HepG2 (cell line): Measurements from ENCODE around the gene NARS2. TPM values are rescaled to one million over a fixed set of nuclear protein-coding genes. Genes with fewer than 3 reads are reported as not detected.

ENCODE experiments used
- ATAC-seq: fragments of 200-7000 bp; cut with Tn5 transposase; 3 replicates; pipeline ENCODE4 v1.9.1; 2020; ENCODE audit warnings: mild to moderate bottlenecking, moderate library complexity
- BruUV-seq: library from RNA; stranded (reverse); fragments of 400-500 nt; replicated peaks from 2 replicates; lab custom pipeline; 2021; lab: Mats Ljungman, UMichigan
- CTCF ChIA-PET: fragments of 300-600 bp; formaldehyde crosslinking; extraction: SDS; loops from one replicate; lab custom pipeline; 2021; ENCODE audit warnings: low total read pairs, inconsistent platforms, low intra/inter-chr PET ratio; lab: Yijun Ruan, JAX
- POLR2A ChIA-PET: fragments of 350-600 bp; sonication (Branson Sonifier 250); formaldehyde crosslinking; loops from one replicate; lab custom pipeline; 2020; ENCODE audit warnings: antibody characterized with exemption, inconsistent platforms; lab: Yijun Ruan, JAX
- DNase-seq: peaks from one replicate; pipeline ENCODE4 v3.0.0-alpha.2; 2015; ENCODE audit warnings: low spot score
- FAIRE-seq: peaks from 3 replicates; lab custom pipeline; 2011; peaks lifted over from hg19 to GRCh38; lab: Jason Lieb, UNC
- H2AFZ ChIP-seq: one replicate; pipeline ENCODE4 v1.6.1; 2011; ENCODE audit warnings: low read length, inconsistent platforms
- H3K27ac ChIP-seq: fragments of 300-600 bp; 3 replicates; pipeline ENCODE4 v1.8.0; 2011; ENCODE audit warnings: mixed run types, mild to moderate bottlenecking, mixed read lengths, low read length, inconsistent platforms; ENCODE audit not compliant: insufficient read depth; ENCODE audit errors: extremely low read length
- H3K27me3 ChIP-seq, 2 experiments: fragments of 200-600 bp in 1 of 2; 2 replicates in 1 of 2; 3 replicates in 1 of 2; pipeline versions ENCODE4 v1.6.0 to v1.8.0; 2011; ENCODE audit warnings: low read length in 2 of 2, mild to moderate bottlenecking in 2 of 2, moderate library complexity in 2 of 2, inconsistent platforms in 1 of 2; ENCODE audit not compliant: insufficient read depth in 2 of 2, control insufficient read depth in 1 of 2
- H3K36me3 ChIP-seq, 2 experiments: fragments of 200-600 bp in 1 of 2; replicated peaks in 1 of 2; 2 replicates in 1 of 2; 3 replicates in 1 of 2; pipeline versions ENCODE4 v1.5.1 to v1.8.0; 2011; ENCODE audit warnings: low read length in 2 of 2, inconsistent platforms in 1 of 2; ENCODE audit not compliant: insufficient read depth in 2 of 2, control insufficient read depth in 1 of 2
- H3K4me1 ChIP-seq: 2 replicates; pipeline ENCODE4 v1.5.1; 2012; ENCODE audit warnings: low read length, inconsistent platforms; ENCODE audit not compliant: insufficient read depth
- H3K4me2 ChIP-seq: 2 replicates; pipeline ENCODE4 v1.6.0; 2011; ENCODE audit warnings: low read depth, low read length, inconsistent platforms
- H3K4me3 ChIP-seq, 3 experiments: fragments of 200-600 bp in 1 of 3; sonication (generic), shearing (Covaris generic) in 1 of 3; replicated peaks in 1 of 3; 2 replicates each; pipeline ENCODE4 v1.5.1; 2011 to 2016; ENCODE audit warnings: low read length in 3 of 3, inconsistent platforms in 2 of 3, low read depth in 2 of 3, mild to moderate bottlenecking in 2 of 3, control low read depth in 1 of 3, mixed read lengths in 1 of 3; ENCODE audit not compliant: insufficient read depth in 1 of 3
- H3K79me2 ChIP-seq: one replicate; pipeline ENCODE4 v1.6.1; 2011; ENCODE audit warnings: low read length, inconsistent platforms; ENCODE audit not compliant: insufficient read depth
- H3K9ac ChIP-seq: 2 replicates; pipeline ENCODE4 v1.6.0; 2011; ENCODE audit warnings: mild to moderate bottlenecking, low read depth, low read length, inconsistent platforms; ENCODE audit not compliant: insufficient read depth
- H3K9me3 ChIP-seq: 2 replicates; pipeline ENCODE4 v1.5.1; 2012; ENCODE audit warnings: mild to moderate bottlenecking, low read length
- H4K20me1 ChIP-seq: 2 replicates; pipeline ENCODE4 v1.6.0; 2011; ENCODE audit warnings: inconsistent platforms, mild to moderate bottlenecking, low read length, moderate library complexity; ENCODE audit not compliant: insufficient read depth
- CBX1 ChIP-seq: IDR thresholded peaks from one replicate; pipeline ENCODE4 v1.6.1; 2016; ENCODE audit warnings: antibody characterized with exemption, low read depth
- CREB3 ChIP-seq: sonication (generic); formaldehyde crosslinking; IDR thresholded peaks from 2 replicates; pipeline ENCODE4 v1.5.0; 2020; ENCODE audit warnings: missing genetic modification reagents
- FOXA1 ChIP-seq, 2 experiments: fragments of 450-650 bp in 1 of 2; sonication (generic) in 1 of 2; formaldehyde crosslinking in 1 of 2; IDR thresholded peaks; 2 replicates each; pipeline versions ENCODE4 v1.4.0 to v1.6.1; 2016 to 2020; ENCODE audit warnings: missing genetic modification reagents in 1 of 2
- KLF13 ChIP-seq: sonication (generic); formaldehyde crosslinking; IDR thresholded peaks from 2 replicates; pipeline ENCODE4 v1.4.0; 2020; ENCODE audit warnings: mild to moderate bottlenecking, missing genetic modification reagents
- MYNN ChIP-seq: sonication (generic); formaldehyde crosslinking; IDR thresholded peaks from 2 replicates; pipeline ENCODE4 v1.4.0; 2020; ENCODE audit warnings: mild to moderate bottlenecking, low read depth, missing genetic modification reagents
- PHF21A ChIP-seq: sonication (generic); formaldehyde crosslinking; IDR thresholded peaks from 2 replicates; pipeline ENCODE4 v1.5.0; 2020; ENCODE audit warnings: mild to moderate bottlenecking, missing genetic modification reagents
- POLR2AphosphoS5 ChIP-seq: IDR thresholded peaks from 2 replicates; pipeline ENCODE4 v1.6.1; 2012; ENCODE audit warnings: low read depth, low read length
- SP1 ChIP-seq, 2 experiments: fragments of 450-650 bp in 1 of 2; sonication (generic) in 1 of 2; formaldehyde crosslinking in 1 of 2; IDR thresholded peaks; 2 replicates each; pipeline versions ENCODE4 v1.4.0 to v1.6.1; 2016 to 2020; ENCODE audit warnings: missing genetic modification reagents in 1 of 2
- TIGD3 ChIP-seq: sonication (generic); formaldehyde crosslinking; IDR thresholded peaks from 2 replicates; pipeline ENCODE4 v1.5.1; 2020; ENCODE audit warnings: mild to moderate bottlenecking, missing genetic modification reagents, borderline replicate concordance
- ZBTB14 ChIP-seq: sonication (generic); formaldehyde crosslinking; IDR thresholded peaks from 2 replicates; pipeline ENCODE4 v1.4.0; 2020; ENCODE audit warnings: missing genetic modification reagents
- ZNF224 ChIP-seq: sonication (generic); formaldehyde crosslinking; IDR thresholded peaks from 2 replicates; pipeline ENCODE4 v1.5.0; 2020; ENCODE audit warnings: mild to moderate bottlenecking, missing genetic modification reagents
- ZNF441 ChIP-seq: sonication (generic); formaldehyde crosslinking; IDR thresholded peaks from 2 replicates; pipeline ENCODE4 v1.7.0; 2021; ENCODE audit warnings: missing genetic modification reagents, borderline replicate concordance
- ZNF766 ChIP-seq: sonication (generic); formaldehyde crosslinking; IDR thresholded peaks from 2 replicates; pipeline ENCODE4 v1.5.0; 2020; ENCODE audit warnings: missing genetic modification reagents, borderline replicate concordance
- ZNF768 ChIP-seq: sonication (generic); formaldehyde crosslinking; IDR thresholded peaks from 2 replicates; pipeline ENCODE4 v1.4.0; 2020; ENCODE audit warnings: missing genetic modification reagents
- ZSCAN12 ChIP-seq: sonication (generic); formaldehyde crosslinking; IDR thresholded peaks from 2 replicates; pipeline ENCODE4 v1.9.0; 2021; ENCODE audit warnings: mild to moderate bottlenecking, missing genetic modification reagents
- ZSCAN25 ChIP-seq: sonication (generic); formaldehyde crosslinking; IDR thresholded peaks from 2 replicates; pipeline ENCODE4 v1.8.0; 2022; ENCODE audit warnings: mild to moderate bottlenecking, missing genetic modification reagents
- ZSCAN29 ChIP-seq: sonication (generic); formaldehyde crosslinking; conservative IDR thresholded peaks from 2 replicates; pipeline ENCODE4 v1.4.0; 2020; ENCODE audit warnings: mild to moderate bottlenecking, missing genetic modification reagents
- WGBS: methylation state at CpG from one replicate; pipeline ENCODE4 v1.1.6; 2017; ENCODE audit warnings: low lambda C conversion rate; 5-methylcytosine and 5-hydroxymethylcytosine counted together
- in situ Hi-C: cut with HindIII; loops from 2 replicates; pipeline ENCODE4 v1.10.0; 2017; ENCODE audit warnings: low pct_unique_long_range_greater_than_20kb; ENCODE audit not compliant: extremely low pct_ligation_motif_present
- intact Hi-C: fragments of 100-400 bp; cut with micrococcal nuclease; formaldehyde crosslinking; loops from one replicate; pipeline ENCODE4 v1.10.0; 2022; ENCODE audit not compliant: unreplicated experiment
- polyA plus RNA-seq, 8 experiments: library from polyadenylated mRNA; depleted of rRNA in 3 of 8; stranded (reverse) in 7 of 8; unstranded in 1 of 8; fragments of >200 nt; fragmentation: Illumina TruSeq in 4 of 8; extraction: Trizol in 4 of 8; gene quantifications; 2 replicates each; pipeline versions ENCODE4 v1.2.1 to v1.2.3, GENCODE V29; 2011 to 2016; ENCODE audit warnings: low read depth in 4 of 8, missing spikeins in 1 of 8, mixed read lengths in 1 of 8; ENCODE audit not compliant: insufficient read depth in 1 of 8
- total RNA-seq, 5 experiments: library from RNA; depleted of rRNA; stranded (reverse); fragments of >200 nt; fragmentation: Illumina TruSeq; extraction: Trizol; gene quantifications; 2 replicates each; pipeline ENCODE4 v1.2.3, GENCODE V29; 2016; ENCODE audit warnings: low read depth in 1 of 5

The NARS2 gene
- total and polyA plus RNA-seq, 2 of the 13 experiments (the other 11 are each of a cell fraction or from before 2014, with no cell fraction given), result 45.9 to 65.0 TPM

GRCh38 chr11:78595436-78596130 is 20.9 kb upstream of the NARS2 start:
- ATAC-seq (no peak), FAIRE-seq (no peak), DNase-seq (no peak)
- Histone ChIP-seq H3K4me3 (no peak overlapping the region), H3K9me3 (no peaks in the 10 kb centered on the region), H3K27me3 (no peaks in the 10 kb centered on the region), H4K20me1 (no peaks in the 10 kb centered on the region), H2AFZ (no peak overlapping the region), H3K4me1 (peaks cover 17% of the 10 kb centered on the region), H3K79me2 (no peaks in the 10 kb centered on the region), H3K9ac (no peak overlapping the region), H3K4me2 (no peak overlapping the region), H3K36me3 (no peaks in the 10 kb centered on the region), H3K27ac (no peak overlapping the region)
- no TSS peak for BruUV-seq
- intact Hi-C loops, result no loop called here
- in situ Hi-C loops, result no loop called here
- TF ChIP-seq FOXA1 (IDR thresholded peaks at IDR 0.05), result no peak
- no peak for TF ChIP-seq FOXA1 (CRISPR knock-in tag; IDR thresholded peaks at IDR 0.05)
- no peak for TF ChIP-seq ZNF766 (CRISPR knock-in tag)
- no peak for TF ChIP-seq ZNF768
- TF ChIP-seq ZSCAN25 (CRISPR knock-in tag), result no peak
- TF ChIP-seq ZSCAN12 (CRISPR knock-in tag), result no peak
- TF ChIP-seq PHF21A, result no peak
- no peak for TF ChIP-seq ZNF441 (CRISPR knock-in tag)
- no peak for TF ChIP-seq ZBTB14
- no peak for TF ChIP-seq MYNN (CRISPR knock-in tag)
- no peak for TF ChIP-seq CREB3 (CRISPR knock-in tag)
- TF ChIP-seq CBX1, result no peak
- no peak for TF ChIP-seq ZSCAN29 (CRISPR knock-in tag)
- TF ChIP-seq KLF13, result no peak
- no peak for TF ChIP-seq ZNF224 (CRISPR knock-in tag)
- TF ChIP-seq POLR2AphosphoS5, result no peak
- no peak for TF ChIP-seq SP1 (IDR thresholded peaks at IDR 0.05)
- TF ChIP-seq SP1 (CRISPR knock-in tag; IDR thresholded peaks at IDR 0.05), result no peak
- TF ChIP-seq TIGD3 (CRISPR knock-in tag), result no peak
- ChIA-PET POLR2A (interaction anchor here (1.5 kb wide), 1 partner anchor 21 kb away, joined by 4 read pairs; the partner anchor contains the start of gene NARS2), CTCF (no interaction called here)
- 94% methylated on average over 16 of the region's 16 CpGs for WGBS
